Pulmonary artery endothelial cell (primary cell): ENCODE measurements around the gene ENOX1. TPM values are rescaled to one million over a fixed set of nuclear protein-coding genes. Genes with fewer than 3 reads are reported as not detected.

Source experiments
- DNase-seq: peaks from one replicate; pipeline ENCODE4 v3.0.0-alpha.2; 2011; ENCODE audit warnings: low read depth, low spot score
- total RNA-seq: library from RNA; depleted of rRNA; stranded (reverse); fragments of >200 nt; gene quantifications from 2 replicates; pipeline ENCODE4 v1.2.3, GENCODE V29; 2014

Gene ENOX1
- total RNA-seq, 1 donor from 2014 or later: 7.1 TPM

- no peak for DNase-seq
Observed at GRCh38 chr13:43294412-43294811, 492.4 kb downstream of the ENOX1 start.

GRCh38 chr13:43293986-43294385, 492.8 kb downstream of the ENOX1 start:
- no peak for DNase-seq

- DNase-seq: no peak
Observed at GRCh38 chr13:43293561-43293960, 493.2 kb downstream of the ENOX1 start.

DNA sequence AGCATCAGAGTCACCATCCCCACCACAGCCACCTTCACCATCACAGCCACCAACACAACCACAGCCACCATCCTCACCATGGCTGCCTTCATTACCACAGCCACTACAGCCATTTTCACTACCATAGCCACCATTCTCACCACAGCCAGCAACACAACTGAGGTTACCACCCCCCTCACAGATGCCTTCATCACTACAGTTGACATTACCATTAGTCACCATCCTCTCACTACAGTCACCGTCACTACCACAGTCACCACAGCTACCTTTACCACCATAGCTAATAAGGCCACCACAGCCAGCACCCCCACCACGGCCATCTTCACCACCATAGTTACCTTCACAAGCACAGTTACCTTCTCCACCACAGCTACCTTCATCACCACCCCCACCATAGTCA, 493.8 kb downstream of the ENOX1 start:
- DNase-seq: no peak

DNA sequence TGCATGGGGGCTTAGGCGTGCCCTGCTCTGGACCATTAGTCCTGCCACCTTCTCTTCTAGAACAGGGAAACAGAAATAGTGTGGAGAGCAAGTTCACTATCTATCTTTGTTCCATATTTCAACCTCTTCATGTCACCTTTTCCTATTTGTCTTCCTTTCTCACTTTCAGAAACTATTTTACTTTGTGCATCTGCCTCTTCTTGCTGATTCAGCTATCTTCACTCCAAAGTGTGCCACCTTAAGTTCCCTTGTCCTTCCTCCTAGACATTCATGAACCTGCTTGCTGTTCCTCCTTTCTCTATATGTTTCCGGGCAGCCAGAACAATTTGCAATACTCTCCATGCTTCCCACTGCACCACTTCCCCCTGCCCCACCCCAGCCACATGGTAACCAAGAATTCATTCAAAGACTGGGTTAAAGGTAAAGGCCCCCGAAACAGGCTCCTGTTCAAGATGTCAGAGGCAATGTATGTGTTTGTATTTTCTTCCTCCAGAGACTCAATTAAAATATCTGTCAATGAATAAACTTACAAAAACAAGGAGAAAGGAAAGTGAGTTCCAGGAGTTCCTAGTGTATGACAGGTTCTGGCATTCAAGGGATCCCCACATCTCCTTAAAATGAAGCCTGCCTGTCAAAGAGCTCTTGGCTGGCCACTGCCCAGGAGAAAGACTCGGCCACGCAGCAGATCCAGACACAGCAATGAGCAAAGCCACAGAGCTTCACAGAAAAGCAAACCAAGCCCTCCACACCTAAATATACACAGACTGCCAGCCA, 495.3 kb downstream of the ENOX1 start:
- no peak for DNase-seq

DNA sequence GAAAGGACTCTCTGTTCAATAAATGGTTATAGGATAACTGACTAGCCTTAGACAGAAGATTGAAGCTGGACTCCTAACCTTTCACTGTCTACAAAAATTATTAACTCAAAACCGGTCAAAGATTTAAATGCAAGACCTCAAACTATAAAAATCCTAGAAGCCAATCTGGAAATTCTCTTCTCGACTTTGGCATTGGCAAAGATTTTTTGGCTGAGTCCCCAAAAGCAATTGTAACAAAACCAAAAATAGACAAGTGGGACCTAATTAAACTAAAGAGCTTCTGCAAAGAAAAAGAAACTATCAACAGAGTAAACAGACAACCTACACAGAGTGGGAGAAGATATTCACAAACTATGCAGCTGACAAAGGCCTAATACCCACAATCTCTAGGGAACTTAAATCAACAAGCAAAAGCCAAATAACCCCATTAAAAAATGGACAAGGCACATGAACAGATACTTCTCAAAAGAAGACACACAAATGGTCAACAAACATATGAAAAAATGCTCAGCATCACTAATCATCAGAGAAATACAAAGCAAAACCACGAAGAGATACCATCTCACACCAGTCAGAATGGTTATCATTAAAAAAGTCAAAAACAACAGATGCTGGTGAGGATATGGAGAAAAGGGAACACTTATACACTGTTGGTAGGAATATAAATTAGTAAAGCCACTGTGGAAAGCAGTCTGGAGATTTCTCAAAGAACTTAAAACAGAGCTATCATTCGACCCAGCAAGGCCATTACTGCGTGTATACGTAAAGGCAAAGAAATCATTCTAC, 497.1 kb downstream of the ENOX1 start:
- no peak for DNase-seq

- DNase-seq: no peak
Observed at GRCh38 chr13:43286751-43287150, 500.0 kb downstream of the ENOX1 start.

GRCh38 chr13:43285933-43286597, 500.7 kb downstream of the ENOX1 start:
- DNase-seq: no peak

GRCh38 chr13:43284162-43284561, 502.6 kb downstream of the ENOX1 start:
- no peak for DNase-seq

- DNase-seq: no peak
Observed at GRCh38 chr13:43279696-43280095, 507.1 kb downstream of the ENOX1 start.

- DNase-seq: no peak
Observed at GRCh38 chr13:43278127-43278526, 508.6 kb downstream of the ENOX1 start.

- no peak for DNase-seq
Observed at GRCh38 chr13:43277142-43277541, 509.6 kb downstream of the ENOX1 start.

- no peak for DNase-seq
Observed at GRCh38 chr13:43274881-43275280, 511.9 kb downstream of the ENOX1 start.

DNA sequence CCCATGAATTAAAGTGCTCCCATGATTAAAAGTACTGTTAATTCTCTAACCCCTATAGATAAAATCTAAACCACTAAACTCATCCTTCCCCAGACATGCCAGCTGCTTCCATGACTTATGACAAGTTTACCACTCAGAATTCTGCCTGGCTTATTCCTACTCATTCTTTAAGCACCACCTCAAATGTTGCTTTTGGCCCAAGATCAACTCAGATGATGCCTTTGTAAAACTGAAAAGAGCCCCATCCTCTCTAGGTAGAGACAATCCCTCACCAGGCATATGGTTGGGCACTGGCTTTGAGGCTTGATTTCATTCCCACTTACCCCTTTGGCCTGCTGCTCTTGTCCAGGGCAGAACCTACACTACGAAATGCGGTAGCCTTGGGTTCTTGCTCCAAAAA, 513.4 kb downstream of the ENOX1 start:
- DNase-seq: no peak

GRCh38 chr13:43272851-43273250, 513.9 kb downstream of the ENOX1 start:
- DNase-seq: no peak

DNA sequence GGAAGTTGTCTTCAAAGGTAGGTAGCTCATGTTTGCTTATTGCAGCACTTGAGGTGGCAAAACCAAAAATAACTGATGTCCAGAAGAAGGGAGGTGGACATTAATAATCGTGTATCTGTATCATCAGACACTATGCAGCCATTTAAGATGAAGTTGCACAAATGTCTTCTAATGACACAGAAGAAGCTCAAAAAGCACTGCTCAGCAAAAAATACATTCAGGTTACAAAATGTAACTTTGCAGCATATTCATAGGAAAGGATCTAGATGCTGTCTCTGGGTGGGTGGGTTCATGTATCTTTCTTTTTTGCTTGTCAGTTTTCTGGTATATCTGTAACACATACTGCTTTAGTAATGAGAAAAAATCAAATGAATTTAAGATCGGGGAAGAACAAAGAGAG, 515.6 kb downstream of the ENOX1 start:
- DNase-seq: no peak

GRCh38 chr13:43270130-43270830, 516.5 kb downstream of the ENOX1 start:
- DNase-seq: no peak

- DNase-seq: peak; percentile 55
Observed at GRCh38 chr13:43269037-43269481, 517.7 kb downstream of the ENOX1 start.

DNA sequence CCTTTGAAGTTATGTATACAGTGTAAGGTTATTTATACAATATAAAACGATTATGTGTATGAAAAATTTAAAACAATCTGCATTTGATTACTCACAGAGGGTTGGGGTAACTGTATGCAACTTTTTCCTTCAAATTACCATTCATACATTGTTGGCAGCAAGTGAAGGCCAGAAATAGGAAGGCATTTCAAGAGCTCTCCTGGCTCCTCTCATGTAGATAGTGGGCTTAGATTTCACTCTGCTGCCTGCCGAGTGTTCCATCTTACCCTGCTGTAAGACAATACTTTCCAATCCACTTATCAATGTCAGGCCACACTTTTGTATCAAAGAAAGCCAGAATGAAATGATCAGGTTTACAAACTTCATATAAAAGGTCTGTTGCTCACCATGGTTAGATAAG, 518.1 kb downstream of the ENOX1 start:
- DNase-seq: no peak

DNA sequence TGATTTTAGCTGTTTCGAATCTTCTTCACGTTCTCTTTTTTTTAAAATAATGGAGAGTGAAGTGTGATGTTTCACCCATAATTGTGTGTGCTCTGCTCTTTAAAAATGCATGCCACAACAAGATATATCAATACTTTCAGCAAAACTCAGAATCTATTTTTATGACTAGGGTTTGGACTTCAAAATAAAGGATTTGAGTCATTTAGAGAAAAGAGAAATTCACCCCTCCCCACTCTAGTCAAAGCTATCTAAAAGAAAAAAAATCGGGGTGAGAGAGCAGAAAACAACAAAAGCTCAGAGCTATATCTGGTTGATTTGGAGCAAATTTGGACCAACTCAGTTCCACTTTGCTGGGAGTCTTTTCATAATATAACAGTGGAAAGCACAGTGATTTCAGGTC, 518.9 kb downstream of the ENOX1 start:
- no peak for DNase-seq

DNA sequence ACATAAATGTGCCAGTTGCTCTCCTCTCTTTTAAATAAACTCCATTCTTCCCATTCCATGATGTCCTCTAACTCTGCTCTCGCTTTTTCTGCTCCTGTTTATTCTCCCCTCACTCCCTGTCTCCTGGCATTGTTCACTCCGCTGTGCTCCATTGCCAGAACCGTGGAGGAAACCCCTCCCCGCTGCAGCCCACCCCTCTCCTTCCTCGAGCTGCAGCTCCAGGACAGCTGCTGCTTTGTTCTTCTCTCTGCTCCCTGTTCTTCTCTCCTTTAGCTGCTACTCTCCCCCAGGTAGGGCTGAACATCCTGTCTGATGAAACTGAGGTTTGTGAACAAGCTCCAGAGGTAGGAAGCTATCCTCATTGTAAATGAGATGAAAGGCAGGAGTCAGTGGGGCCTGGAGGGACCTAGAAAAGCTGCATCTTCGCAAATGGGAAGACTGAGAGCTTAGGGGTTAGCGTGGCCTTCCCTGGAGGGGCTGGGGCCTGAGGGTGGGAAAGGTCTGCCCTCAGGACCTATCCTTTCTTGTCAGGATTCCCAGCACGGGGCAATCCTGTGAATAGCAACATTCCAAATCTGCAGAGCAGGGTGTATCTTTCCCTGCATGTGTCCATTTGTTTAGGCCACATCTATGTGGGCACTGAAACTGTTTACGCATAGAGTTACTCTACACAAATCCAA, 519.7 kb downstream of the ENOX1 start:
- DNase-seq: no peak
